Activated naive CD4-positive, alpha-beta T cell treated with Interleukin-2 at 50 U/mL for 16 hours (primary cell): ENCODE results near the gene DDX41.
"Not testable (repeated sequence)": the region's sequence is repeated elsewhere in the genome, so short reads cannot be mapped to it uniquely, and the experiment has no call there.

Source experiments
- DNase-seq: peaks from one replicate; pipeline ENCODE4 v3.0.0-alpha.2; 2020

The DDX41 gene

DNA sequence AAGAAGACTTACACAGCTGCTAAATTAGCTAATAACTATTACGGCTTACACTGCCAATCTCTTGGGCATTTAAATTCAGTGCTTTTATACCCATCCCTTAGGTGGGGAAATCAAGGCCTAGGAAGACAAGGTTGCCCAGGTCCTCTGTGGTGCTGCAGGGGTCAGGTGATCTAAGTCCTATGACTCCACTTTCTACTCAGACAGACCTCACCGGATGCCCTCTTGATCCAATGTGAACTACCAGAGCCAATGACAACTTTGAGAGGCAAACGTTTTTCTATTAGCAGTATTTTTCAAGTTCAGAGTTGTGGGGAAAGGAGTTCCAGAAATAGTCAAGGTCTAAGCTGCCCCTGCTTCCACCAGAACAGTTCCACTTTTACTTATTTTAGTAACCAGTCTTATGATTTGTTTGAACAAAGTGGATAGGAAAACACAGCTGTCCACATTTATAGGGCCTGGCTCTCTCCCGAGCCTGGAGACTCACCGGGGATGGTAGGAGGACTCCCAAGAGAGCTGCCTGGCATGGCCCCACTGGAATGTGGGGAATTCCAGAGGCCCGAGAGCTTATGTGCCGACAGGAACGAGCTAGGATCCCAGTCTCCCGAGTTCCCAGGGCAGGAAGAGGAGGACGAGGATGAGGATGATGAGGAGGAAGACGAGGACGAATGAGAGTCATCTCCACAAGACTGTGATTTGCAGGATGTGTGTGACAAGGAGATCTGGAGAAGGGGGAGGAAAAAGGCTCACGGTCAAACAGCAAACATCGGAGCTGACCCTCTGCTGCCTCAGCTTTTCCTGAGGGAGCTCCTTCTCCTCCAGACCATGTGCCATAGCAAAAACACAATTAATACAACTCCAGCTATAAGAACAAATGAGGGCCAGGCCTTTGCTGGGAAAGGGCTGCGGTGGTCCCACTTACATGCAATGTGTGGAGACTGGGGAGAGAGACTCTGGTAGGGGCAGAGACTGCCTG, 20.9 kb upstream of the DDX41 start:
- DNase-seq = no peak

DNA sequence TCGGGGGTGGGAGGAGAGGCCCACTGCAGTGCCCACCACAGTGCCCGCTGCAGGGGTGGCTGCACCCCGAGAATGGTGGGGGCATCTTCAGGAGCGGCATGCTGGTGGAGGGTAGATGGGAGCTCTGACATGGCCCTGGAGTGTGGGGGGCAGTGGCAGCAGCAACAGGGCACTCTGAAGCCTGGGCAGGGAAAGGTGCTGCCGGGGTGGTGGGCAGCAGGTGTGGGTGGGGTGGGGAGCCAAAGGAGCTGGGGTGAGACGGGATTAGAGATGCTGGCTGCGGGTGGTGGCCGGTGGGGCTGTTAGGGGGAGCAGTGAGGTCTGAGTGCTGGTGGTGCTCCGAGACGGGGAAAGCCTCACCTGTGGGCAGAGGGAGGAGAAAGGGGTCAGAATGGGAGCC, 19.6 kb upstream of the DDX41 start:
- DNase-seq = no peak

DNA sequence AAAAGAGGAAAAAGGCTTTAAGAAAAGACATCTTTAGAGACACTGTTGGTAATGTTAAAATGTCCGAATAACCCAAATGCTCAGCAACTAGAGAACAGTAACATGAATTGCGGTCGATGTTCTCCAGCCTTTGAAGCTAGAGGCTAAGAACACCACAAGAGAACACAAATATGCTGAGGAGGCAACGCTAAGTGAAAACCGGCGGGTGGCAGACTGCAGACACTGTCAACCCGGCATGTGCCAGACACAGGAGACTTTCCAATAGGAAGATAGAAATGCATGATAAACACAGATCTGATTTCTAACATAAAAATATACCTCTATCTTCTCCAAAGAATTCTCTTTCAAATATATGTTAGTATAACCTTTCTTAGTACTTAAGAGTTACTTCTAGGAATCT, 18.4 kb upstream of the DDX41 start:
- no peak for DNase-seq

DNA sequence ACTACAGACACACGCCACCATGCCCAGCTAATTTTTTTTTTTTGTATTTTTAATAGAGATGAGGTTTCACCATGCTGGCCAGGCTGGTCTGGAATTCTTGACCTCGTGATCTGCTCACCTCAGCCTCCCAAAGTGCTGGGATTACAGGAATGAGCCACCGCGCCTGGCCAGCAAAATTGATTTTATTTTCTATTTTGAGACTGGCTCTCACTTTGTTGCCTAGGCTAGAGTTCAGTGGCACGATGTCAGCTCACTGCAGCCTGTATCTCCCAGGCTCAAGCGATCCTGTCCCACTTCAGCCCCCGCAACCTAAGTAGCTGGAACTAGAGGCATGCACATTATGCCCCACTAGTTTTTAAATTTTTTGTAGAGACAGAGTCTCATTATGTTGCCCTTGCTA, 17.7 kb upstream of the DDX41 start:
- DNase-seq = not testable (repeated sequence)

DNA sequence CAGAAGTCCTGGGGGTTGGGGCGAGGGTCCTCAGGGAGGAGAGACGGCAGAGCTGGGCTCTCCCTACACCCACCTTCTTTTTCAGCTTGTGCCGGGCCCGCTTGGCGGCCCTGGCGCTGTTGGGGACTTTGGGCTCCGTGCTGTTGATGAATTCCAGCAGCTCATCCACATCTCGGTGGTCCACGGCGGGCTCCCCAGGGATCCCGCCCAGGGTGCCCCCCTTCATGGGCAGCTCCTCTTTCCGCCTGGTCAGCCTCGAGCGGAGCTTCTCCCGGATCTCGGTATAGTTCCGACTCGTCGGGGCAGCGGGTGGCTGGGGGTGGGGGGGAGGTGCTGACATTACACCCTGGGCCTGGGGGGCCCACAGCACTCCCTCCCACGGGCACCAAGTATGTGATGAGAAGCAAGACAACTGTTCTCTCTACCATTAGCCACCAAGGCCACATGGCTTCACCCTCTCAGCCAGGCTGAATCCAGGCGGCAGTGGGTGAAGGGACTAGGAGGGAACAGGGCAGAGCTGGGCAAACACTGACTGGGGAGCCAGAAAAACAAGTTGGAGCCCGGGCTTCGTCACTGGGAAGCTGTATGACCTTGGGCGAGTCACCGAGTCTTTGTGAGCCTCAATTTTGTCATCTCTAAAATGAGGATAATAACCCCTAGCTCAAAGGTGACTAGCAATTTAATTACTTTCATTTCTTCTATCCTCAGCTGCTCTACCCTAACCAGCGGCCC, 14.6 kb upstream of the DDX41 start:
- DNase-seq = no peak

DNA sequence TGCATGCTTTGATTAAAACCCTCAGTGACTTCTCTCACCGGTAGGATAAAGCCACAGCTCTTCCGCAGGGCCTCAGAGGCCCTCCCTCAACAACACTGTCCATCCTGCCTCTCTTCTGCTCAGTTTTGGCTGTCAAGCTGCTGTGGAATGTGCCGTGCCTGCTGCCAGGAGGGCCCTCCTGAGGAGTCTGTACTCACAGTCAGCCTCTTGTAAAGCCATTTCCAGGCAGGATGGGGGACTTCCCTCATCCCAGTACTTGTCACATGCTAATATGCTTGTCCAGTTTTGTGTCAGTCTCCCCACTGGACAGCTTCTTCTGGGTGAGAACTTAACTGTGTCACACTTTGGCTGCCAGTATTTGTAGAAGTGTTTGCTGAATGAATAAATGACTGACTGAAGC, 13.9 kb upstream of the DDX41 start:
- no peak for DNase-seq

DNA sequence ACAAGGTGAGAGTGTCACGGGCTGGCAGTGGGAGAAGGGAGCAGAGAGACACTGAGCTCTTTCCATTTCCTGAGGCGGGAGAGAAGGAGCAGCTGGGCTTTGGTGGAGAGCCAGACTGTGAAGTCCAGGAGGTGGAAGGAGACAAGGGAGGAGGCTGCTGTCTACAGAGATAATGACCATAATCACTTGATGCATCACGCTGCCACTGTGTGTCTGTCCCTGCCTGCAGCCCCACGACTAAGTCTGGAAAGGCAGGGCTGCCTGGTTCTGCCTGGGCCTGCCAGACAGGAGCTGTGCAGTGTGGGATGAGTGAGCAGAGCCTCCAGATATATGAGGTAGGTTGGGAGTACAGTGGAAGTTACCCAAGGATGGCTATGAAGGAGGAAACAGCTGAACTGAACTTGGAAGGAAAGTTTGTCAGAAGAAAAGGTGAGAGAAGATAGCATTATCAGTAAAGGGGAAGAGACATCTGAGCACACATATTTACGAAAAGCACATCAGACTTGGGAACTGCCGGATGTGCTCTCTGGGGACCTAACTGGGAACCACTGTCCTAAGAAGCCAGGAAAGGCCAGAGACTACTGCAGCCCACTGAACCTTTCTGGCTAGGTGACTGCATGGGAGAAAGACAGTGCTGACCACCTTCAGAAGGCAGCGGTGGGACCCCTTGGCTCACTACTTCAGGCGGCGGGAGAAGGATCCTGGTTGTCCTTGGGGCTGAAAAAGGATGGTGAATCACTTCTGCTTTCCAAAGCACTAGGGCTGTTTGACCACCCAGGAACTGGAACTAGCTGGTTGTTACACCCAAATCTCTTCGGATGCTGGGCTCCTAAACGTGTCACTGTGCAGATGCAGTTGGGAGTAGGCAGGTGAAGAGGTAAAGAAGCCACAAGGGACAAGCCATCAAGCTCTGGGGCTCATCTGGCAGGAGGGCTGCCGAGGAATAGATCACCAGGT, 12.8 kb upstream of the DDX41 start:
- DNase-seq = no peak

DNA sequence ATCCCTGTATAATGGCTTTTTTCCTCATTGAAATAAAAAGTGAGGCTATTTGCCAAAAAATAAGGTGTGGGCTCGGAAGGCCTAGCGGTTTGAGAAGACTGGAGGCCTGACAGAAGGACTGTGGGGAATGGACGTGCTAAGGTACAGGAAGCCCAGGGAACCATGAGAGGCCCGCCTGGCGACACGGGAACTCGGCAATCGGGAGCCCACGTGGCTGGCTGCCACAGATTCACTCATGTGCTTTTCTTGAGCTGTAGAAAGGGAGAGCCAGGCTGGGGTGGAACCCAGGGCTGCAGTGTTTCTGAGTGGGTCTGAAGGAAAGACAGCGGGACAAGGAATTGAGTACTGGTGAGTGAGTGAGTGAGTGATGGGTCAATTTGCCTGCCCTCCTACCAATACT, 11.9 kb upstream of the DDX41 start:
- DNase-seq = no peak

DNA sequence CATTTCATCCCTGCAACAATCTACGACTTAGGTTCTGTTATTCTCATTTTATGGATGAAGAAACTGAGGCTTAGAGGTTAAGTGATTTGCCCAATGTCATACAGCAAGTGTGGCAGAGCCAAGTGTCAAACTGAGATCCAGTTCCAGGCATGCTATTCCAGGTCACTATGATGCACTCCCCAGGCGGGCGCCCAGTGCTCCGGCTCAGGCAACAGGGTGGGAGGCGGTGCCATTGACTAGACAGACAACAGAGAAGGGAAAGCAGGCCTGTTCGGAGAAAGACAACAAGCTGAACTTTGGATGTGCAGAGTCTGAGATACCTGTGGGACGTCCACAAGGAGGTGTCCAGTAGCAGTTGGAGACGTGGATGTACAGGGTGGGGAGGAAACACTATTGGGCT, 10.8 kb upstream of the DDX41 start:
- no peak for DNase-seq

DNA sequence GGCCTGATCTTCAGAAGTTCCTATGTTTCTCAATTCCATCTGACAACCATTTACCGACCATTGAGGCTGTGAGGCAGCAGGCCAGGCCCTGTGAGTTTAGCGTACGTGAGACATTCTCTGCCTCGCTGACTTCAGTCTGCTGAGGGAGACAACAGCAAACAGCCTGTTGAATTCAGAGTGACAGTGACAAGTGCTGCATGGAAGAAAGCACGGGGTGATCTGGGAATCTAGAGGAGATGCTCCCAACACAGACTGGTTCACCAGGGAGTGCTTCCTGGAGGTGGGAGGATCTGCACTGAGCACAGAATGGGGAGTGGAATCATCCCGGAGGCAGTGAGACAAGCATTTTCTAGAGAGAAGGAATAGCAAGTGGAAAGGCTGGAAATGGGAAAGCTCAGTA, 10.0 kb upstream of the DDX41 start:
- DNase-seq = no peak

DNA sequence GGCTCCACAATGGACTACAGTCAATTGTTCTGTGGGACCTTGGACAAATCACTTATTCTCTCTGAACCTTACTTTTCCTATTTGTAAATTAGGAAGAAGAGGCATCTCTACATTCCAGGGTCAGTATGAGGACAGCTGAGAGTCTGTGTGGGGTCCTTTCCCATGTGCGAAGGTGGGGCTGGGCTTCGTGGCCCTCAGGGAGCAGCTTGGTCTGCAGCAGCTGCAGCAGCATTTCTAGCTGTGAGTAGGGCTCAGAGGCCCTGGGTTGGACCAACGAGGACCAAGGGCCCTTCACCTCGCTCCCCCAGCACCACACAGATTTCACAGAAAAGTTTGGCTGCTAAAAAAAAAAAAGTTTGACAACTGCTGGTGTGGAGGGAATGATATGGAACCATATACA, 9.4 kb upstream of the DDX41 start:
- no peak for DNase-seq

DNA sequence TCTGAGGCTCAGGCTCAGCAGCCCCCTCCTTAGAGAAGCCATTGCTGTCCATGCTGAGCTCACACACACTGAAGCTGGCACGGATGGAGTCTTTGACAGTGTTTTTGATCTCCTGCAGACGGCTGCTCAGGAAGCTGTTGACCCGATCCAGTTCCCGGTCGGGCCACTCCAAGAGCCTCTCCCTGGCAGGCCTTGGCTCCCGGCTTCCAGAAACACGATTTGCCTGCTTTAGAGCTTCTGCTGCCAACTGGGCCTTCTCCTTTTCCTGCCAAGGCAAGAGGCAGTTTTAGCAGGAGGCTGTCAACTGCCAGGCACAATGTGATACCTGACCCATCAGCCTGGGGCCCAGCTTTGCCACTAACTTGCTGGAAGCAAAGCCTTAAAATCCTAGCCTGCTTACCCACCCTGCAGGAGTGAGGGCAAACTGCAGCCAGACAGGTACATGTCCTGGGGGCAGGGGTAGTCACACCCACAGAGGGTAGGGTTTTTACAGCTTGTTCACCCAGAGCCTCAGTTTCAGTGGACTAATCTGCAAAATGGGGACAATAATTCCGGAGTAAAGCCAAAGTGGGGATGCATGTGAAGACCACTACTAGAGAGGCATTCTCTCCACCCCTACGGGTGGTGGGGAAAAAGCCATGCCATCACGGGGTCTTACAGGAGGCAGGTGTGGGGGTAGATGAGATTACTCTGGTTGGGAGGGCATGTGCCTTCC, 8.3 kb upstream of the DDX41 start:
- DNase-seq = no peak

DNA sequence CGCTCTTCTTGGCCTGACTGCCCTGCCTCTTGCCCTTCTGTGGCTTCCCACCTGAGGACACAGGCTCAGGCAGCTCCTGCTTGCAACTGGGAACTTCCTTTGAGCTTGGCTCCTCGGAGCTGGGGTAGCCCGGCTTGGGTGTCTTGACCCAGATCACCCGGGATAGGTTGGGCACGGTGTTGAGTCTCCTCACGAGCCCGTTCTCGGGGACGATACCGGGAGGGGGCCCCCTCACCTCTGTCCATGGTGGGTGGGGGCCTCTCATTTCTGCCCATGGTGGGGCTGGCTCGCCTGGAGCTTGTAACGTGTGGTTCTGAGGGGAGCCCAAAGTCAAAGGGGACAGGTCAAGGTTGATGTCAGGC, 7.8 kb upstream of the DDX41 start:
- DNase-seq = no peak

DNA sequence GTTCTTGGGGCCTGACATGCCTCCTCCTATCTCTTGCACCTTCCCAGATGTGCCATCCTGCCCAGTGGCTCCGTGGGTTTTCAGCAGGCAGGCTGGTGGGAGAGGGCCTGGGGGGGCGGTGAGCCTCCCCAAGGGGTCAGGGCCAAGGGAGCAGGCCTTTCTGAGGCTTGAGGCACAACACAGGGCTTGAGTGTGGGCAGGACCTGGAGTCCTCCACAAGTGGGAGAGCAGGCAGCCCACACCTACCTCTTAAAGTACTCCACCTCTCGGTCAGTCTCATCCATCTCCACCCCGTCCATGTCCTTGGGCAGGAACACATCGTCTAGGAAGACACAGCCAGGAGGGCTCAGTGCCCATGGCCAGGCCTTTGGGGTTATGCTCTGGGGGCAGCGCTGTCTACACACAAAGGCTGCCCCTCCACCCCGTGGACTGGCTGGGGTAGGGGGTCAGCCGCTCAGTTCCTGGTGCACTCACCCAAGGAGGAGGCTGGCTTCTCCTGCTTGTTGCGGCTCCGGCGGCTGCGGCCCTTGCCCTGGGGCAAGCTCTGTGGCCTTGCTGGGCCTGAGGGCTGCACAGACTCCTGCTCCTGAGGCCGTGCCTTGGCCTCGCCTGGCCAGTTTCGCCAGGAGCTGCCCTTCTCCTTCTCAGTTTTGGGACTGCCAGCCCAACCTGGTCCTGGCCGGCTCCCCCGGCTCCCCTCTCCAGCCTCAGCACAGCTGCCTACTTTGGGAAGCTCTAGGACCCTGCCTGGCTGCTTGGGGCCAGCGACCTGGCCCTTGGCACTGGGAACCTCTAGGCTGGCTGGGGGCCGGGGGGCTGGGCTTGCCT, 7.2 kb upstream of the DDX41 start:
- DNase-seq = no peak

DNA sequence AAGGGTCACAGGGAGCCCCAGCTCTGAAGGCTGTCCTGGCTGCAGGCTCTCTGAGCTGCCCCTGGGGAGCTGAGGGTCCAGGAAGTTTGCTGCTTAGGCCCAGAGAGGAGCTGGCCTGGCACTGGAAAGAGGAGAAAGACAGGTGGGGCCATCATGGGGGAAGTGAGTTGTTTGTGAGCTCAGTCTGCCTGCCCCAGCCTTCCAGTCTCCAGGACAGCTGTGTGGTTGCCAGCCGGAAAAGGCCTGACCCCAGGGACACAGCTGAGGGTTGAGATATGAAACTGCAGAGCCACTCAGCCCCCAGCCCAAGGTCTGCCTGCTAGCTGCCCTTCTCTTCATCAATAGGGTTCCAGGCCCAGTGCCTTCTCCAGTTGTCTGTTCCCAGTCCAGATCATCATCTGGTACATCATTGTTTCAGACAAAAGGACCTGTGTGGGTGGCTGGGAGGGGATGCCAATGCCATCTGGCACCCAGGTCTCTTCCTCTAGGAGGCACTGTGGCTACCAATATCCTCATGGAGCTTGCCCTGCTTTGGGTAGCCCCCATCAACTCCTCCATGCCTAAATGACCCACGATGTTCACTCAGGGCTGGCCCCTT, 4.3 kb upstream of the DDX41 start:
- DNase-seq = no peak

DNA sequence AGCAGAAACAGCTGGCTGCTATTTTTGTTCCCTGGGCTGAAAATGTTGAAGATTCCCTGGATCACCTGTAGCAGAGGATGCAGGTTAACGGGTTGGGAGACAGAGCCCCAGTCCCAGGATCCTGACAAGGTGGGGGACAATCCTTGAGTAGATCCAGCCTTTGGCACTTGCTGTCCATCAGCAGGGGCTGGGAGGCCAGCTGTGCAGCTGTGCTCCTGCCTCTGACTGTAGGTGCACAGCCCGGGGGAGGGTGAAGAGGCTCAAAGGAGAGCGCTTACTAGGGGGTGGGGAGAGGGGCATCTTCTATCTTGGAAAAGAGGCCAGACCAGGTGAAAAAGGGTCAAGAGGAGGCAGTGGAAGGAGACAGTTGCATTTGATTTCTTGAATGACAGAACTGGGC, 3.5 kb upstream of the DDX41 start:
- DNase-seq = no peak

DNA sequence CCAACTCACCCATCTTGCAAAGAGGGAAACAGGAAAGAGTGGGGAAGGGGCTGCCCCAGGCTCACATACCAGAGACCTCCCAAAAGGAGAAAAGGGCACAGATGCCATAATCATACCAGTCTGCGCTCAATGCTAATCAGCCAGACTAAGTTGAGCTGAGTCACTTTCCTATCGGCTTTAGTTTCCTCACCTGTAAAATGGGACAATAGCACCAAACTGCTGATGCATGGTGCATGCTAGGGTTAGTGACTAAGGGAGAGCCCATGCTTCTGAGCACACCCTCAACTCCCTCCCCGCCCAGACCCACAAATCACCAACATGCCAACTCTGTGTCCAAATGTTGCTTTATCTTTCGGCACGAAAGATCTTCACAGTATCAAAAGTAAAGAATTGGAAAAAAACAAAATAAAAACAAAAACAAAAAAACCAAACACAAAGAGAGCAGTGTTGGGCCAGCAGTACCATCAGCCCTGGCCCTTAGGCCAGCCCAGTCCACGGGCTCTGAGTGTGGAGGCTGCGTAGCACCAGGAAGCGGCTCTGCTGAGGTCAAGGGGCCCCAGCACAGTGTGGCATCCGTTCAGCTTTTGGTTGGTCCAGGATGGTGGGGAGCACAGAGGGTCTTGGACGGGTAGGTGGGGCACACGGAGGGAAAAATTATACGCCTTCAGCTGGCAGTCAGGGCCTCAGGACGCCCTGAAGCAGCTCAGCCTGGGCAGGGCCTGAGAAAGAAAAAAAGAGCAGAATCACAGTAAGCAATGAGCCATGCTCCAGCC, 2.9 kb upstream of the DDX41 start:
- no peak for DNase-seq

DNA sequence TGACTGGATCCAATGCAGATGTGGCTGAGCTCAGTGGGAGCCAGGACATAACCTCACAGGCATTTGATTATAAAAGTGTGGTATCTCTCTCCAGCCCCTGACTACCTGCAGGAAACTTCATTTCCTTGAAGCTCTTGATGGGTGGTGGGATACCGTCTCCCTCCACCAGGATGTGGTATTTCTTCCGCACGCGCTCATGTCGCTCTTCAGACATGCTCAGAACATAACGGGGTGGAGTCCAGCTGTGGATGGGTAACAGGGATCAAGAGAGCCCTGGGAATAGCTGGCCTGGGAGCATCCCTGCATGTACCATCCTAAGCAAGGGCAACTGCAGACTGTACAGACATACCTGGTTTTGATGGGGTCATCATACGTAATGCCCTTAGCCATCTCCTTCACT, 1.2 kb downstream of the DDX41 start:
- DNase-seq = no peak

DNA sequence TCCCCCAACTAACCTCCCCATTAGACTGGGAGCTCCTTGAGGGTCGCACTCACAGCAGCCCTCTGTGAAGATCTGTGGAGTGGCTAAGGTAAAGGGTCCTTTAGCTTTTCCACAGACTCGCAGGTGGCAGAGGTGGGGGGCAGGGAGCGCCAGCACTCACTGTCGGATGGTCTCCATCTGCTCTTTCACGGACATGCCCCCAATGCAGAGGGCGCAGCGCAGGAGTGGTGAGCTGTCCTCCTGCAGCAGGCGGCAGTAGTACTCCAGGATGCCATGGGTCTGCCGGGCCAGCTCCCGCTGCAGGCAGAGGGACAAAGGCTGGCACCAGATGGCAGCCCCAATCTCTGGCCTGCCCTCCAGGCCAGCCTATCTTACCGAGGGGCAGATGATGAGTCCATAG, 2.2 kb downstream of the DDX41 start:
- no peak for DNase-seq

DNA sequence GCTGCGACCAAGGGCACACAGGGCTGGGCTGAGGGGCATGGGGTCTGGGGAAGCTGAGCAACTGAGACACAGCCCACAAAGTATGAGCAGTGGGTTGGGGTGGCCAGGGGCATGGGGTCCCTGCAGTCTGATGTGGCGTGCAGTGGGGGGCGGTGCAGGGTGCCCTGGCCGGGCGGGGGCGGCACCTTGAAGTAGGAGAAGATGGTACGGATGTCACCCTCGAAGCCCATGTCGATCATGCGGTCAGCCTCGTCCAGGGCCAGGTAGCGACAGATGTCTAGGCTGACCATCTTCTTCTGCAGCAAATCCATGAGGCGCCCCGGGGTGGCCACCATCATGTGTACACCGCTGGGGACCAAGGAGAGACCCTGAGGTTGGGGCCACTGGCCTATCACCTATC, 3.3 kb downstream of the DDX41 start:
- no peak for DNase-seq
